Right lobe of liver (tissue), 4 donors: ENCODE data around the gene SHKBP1.

Experiments
- CTCF ChIP-seq, 4 donors: fragments of 200-600 bp in 3 of 4; fragments of 450-650 bp in 1 of 4; IDR thresholded peaks; one replicate each; pipeline versions ENCODE4 v1.5.1 to v1.8.0; 2016 to 2022; ENCODE audit warnings: antibody characterized with exemption in 4 of 4, mild to moderate bottlenecking in 2 of 4
- POLR2A ChIP-seq: fragments of 450-650 bp; IDR thresholded peaks from one replicate; pipeline ENCODE4 v1.6.1; 2017; ENCODE audit warnings: antibody characterized with exemption, mild to moderate bottlenecking
- donor health status: DM: no; HTN: no; CAD: no.
- donor health status: DM: no; HTN: no; CAD: no.
- donor health status: DM: no; HTN: yes; CAD: no.

- TF ChIP-seq CTCF (IDR thresholded peaks at IDR 0.05) (no peak), POLR2A (no peak)
Observed at GRCh38 chr19:40580619-40581018, 3.9 kb downstream of the SHKBP1 start.
